ENCODE measurements around the gene PNP. TPM values are rescaled to one million over a fixed set of nuclear protein-coding genes. Genes with fewer than 3 reads are reported as not detected.

PNP gene
- total RNA-seq, 1 donor = 39.2 TPM

DNA sequence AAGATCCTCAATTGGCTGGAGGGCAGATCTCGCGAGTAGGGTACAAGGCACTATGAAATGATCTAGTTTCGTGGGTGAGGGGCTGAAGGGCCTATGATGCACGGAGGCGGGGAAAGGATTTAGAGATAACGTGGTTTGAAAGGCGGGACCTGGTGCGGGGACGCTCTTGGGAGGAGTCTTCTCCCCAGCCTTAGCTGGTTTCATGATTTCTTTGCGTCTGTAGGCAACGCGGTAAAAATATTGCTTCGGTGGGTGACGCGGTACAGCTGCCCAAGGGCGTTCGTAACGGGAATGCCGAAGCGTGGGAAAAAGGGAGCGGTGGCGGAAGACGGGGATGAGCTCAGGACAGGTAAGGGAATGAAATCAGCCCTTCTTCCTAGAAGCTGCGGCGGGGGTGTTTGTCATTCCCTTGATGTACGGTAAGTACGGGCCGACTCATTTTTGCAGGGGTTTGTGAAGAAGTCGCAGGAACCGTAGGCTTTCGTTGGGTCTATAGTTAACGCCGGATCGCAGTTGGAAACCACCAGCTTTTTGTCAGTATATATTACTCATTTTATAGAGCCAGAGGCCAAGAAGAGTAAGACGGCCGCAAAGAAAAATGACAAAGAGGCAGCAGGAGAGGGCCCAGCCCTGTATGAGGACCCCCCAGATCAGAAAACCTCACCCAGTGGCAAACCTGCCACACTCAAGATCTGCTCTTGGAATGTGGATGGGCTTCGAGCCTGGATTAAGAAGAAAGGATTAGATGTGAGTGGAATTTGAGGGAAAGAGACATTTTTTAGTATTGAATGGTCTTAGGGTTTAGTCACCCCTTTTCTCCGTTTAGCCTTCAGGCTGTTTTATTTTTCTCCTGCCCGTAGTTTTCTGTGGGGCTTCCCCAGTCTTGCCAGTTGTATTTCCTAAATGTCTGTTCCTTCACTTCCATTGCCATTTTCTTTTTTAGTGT is 13.6 kb upstream of the PNP start:
- peak overlapping the region; percentile 97 for H3K4me3 ChIP-seq (ENCODE audit: low read depth, low read length)
- no peak for TF ChIP-seq CTCF (IDR thresholded peaks at IDR 0.05; ENCODE audit: insufficient read depth, low read length)
- peak; percentile 91 for DNase-seq (ENCODE audit: low read depth)

- H3K4me3 ChIP-seq (ENCODE audit: low read depth, low read length) = peak overlapping the region; percentile 97
- TF ChIP-seq CTCF (IDR thresholded peaks at IDR 0.05; ENCODE audit: insufficient read depth, low read length) = no peak
- no peak for DNase-seq (ENCODE audit: low read depth)
Measured at GRCh38 chr14:20456971-20457370, 12.2 kb upstream of the PNP start.

- no peak for TF ChIP-seq CTCF (IDR thresholded peaks at IDR 0.05; ENCODE audit: insufficient read depth, low read length)
- DNase-seq (ENCODE audit: low read depth) = no peak
- no peak overlapping the region for H3K4me3 ChIP-seq (ENCODE audit: low read depth, low read length)
Measured at GRCh38 chr14:20458031-20458789, 11.0 kb upstream of the PNP start.

GRCh38 chr14:20460458-20461224 is 8.6 kb upstream of the PNP start:
- DNase-seq (ENCODE audit: low read depth) = no peak
- H3K4me3 ChIP-seq (ENCODE audit: low read depth, low read length) = peak overlapping the region; percentile 99
- TF ChIP-seq CTCF (IDR thresholded peaks at IDR 0.05; ENCODE audit: insufficient read depth, low read length) = no peak

DNA sequence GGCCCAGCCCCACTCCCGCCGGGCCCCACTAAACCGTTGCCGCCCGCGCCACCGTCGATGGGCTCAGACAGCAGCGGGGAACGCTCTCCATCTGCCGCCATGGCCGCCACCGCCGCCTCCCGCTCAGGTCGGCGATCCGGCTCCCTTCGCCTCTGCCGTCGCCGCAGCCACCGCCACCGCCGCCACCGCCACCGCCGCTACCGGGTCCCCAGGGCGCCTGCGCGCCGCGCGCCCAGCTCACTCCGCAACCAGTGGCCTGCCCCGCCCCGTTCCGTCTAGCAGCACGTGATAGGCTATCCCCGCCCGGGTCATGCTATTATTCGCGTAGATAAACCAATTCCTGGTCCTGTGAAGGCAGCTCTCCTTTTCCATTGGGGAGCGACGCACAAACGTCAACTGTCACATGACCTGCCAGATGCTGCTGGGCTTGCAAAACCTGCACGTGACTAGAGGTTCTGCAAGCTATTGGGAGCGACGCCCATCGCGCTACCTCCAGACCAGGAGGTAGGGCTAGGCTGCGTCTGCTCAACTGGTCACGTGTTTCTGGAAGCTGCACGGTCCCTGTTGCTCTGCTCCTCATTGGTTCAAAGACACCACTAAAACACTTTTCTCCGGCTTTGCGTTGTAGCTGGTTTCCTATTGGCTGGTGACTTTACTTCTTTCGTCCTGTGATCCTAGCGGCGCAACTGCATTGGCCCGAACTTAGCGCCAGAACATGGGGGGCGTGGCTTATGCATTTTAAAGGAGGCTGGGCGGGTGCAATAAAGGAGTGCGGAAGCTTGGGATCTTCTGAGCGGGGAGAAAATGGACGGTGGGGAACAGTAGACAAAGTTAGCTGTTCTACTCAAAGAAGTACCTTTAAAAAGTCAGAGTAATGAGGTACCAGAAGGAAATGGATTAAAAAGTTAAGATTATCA is 7.7 kb upstream of the PNP start, which contains the start of gene PIP4P1:
Gene PIP4P1, minus strand, starts transcription at position 210 of the 917 bp plus-strand sequence. Its CDS starts 109 bp downstream, at position 101.
- peak; percentile 100 for DNase-seq (ENCODE audit: low read depth)
- TF ChIP-seq CTCF (IDR thresholded peaks at IDR 0.05; ENCODE audit: insufficient read depth, low read length) = no peak
- peak within 1 kb of the TSS; percentile 99 for H3K4me3 ChIP-seq (ENCODE audit: low read depth, low read length)

All from fibroblast of the aortic adventitia (primary cell).